DLD1 (cell line): ENCODE data around the gene CHMP4B.

Experiments used
- in situ Hi-C: cut with HindIII; loops from 2 replicates; pipeline ENCODE4 v1.10.0; 2017; ENCODE audit warnings: low sequenced_read_pairs

CHMP4B gene

DNA sequence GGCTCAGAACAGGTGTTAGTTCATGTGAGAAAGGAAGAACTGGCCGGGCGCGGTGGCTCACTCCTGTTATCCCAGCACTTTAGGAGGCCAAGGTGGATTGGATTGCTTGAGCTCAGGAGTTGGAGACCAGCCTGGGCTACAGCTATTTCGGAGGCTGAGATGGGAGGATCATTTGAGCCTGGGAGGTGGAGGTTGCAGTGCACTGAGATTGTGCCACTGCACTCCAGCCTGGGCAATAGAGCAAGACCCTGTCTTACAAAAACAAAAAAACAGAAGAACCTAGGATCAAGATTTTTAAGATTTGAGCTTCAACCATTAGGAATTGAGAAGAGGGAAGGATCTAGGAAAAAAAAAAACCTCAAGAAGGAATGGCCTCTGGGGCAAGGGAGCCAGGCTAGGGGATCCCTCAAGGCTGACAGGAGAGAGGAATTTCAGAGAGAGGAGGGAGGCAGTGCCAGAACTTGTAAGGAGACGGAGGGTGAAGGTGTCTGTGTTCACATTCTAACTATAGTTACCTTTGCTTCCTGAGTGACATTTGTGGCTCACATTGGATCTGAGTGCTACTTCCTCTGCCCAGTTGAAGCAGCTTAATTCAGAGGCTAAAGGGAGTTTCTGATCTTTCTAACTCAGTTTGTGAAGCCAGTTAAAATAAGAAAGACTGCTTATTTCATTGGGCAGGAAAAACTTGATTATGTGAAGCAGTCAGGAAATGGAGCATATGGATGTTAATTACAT, 26.1 kb downstream of the CHMP4B start:
- in situ Hi-C loops: no loop called here

DNA sequence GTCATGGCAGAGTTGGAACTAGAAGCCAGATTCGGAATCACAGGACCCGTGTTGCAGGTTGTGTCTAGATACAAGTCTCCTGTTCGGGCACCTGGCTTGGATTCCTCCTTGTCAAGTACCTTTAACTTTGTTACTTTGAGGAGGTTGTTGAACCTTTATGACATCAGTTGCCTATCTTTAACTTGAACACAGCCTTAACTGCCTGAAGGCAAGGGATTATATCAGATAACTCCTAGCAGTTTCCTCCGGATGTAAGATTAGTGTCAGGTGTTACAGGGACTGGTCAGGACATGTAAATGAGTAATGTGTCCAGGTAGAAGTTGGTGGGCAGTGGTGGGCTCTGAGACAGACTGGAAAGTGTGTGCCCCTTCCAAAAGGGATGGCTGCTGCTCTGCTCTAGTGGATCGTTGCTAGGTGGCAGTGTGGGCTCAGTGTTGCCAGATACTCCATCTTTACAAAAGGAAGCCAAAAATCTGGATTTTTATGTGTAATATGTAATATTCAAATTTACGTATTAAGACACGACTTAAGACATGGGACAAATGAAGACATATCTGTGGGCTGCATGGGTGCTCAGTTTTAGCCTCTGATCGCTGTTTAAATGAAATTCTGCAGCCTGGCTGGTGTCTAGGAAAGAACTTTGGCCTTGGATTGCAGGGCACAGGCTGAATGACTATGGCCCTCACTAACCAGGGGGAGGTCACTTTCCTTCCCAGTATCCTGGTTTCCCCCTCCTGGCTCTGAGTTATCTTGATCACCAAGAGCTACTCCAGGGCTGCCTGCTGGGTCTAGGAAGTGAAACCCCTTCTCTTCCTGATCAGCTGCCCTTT, 27.1 kb downstream of the CHMP4B start:
- in situ Hi-C loops: no loop called here

DNA sequence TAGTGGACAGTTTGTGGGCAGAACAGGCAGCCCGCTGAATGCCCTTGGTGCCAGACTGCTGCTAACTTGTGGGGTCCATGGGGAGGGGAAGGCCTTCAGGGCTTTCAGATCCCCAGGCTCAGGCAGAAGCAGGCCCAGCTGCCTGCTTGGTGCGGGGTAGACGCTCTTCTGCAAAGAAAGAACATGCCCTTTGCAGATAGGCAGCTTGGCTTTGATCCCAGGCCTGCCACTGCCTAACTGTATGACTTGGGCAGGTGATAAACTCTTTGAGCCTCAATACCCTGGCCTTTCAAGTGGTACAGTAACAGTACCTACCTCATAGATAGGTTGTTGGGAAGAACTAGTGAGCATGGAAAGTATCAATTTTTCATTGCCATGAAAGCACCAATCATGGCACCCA, 28.4 kb downstream of the CHMP4B start:
- in situ Hi-C loops: no loop called here

DNA sequence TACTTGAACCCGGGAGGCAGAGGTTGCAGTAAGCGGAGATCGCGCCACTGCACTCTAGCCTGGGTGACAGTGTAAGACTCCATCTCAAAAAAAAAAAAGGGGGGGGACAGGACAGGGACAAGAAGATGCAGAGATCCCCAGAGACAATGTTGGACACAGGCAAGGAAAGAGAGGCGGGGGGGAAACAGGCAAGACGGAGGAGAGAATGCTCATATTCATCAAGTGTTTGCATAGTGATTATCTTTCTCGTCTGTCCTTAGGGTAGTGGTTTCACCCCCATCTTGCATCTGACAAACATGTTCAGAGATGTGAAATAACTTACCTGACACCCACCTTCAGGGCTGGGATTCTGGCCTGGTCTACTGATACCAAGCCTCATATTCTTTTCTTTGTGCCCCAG, 29.0 kb downstream of the CHMP4B start:
- in situ Hi-C loops: no loop called here

DNA sequence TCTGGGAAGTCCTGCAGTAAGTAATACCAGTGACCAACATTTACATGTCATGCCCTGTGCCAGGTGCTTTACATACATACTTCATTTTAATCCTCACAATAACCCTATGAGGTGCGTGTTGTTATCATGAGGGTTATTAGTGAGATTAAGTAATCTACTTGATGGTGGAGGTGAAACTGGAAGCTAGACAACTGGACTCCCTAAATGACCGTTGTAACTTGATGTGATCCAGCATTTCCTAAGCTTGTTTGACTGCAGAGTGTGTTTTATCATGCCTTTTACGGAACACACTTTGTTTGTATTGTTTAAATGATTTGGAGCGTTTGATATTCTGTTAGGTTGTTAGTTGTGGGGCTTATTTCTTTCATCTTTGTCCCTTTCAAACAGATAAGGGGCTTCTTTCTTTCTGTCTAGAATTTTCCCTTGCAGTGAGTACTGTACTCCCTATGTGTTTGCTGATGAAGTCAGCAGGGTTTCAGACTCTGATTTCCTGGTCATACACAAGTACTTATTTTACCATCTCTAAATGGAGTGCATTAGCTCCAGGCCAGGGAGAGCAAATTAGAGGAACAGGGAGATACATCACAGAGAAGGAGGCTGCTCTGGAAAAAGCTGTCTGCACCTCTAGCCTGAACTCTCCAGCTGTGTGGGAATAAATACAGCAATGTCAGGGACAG, 29.7 kb downstream of the CHMP4B start:
- in situ Hi-C loops: no loop called here

DNA sequence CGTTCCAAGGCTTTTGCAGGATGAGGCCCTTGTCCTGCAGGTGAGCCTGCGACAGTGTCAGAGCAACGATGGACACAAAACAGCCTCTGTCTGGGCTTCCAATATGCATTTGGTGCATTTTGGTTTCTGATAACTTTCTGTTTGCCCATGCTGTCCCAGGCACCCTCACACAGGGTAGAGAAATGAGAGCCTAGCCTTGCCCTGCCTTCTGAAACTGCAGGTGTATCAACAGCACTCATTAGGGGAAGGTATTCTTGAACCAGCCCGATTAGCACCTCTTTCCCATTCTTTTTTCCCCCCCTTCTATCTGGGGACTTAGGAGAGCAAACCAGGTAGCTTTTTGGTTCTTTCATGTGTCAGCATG, 30.3 kb downstream of the CHMP4B start:
- in situ Hi-C loops: no loop called here

DNA sequence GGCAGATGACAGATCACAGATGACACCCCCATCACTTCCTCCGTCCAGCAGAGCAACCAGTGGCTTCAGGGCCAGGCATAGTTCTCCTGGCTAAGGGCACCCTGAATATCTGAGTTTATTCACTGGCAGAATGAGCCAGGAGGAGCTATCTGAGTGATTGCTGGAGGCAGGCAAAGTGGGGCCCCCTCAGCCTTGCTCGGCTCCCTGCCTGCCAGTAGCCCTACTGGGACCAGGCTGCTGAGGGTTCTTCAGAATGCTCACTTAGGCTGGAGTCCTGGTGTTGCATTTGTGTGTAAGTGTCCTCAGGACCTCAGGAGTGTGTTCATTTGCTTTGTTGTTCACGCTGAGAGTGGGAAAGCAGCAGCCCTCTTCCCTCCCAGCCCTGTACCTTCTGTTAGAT, 31.2 kb downstream of the CHMP4B start:
- in situ Hi-C loops: no loop called here

DNA sequence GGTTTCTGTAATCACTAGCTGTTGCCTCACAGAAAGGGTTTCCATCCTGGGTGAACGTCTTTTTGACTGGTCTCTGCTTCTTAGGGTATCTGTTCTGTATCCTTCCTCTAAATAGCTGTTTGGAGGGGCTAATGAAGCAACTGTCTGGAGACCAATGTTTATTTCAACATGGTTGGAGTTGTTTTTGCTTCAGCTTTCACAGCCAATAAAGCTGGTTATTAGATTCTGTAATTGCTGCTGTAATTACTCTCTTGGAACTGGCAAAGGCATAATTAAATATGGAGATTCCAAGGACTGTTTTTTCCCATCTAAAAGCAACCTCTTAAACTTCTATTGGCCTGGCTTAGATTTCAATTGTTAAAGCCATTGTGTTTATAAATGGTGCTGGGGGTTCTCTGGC, 31.9 kb downstream of the CHMP4B start:
- in situ Hi-C loops: no loop called here

DNA sequence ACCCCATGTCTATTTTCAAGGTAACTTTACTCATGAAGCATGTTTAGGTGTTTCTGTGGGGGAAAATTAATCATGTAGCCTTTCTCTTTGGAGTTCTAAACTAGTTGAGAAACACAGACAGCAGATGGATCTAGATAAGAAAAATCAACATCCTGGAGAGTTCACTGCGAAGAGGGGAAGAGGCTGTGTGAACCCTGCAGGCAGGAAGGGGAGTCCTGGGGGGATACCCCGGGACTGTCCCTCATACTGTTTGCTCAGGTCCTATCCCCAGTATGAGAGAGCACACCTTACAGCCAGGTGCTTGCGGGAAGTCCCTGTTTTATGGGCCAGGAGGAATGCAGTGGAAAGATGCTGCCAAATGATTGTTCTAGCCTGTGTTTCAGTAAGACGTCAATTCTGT, 32.7 kb downstream of the CHMP4B start:
- in situ Hi-C loops: no loop called here

DNA sequence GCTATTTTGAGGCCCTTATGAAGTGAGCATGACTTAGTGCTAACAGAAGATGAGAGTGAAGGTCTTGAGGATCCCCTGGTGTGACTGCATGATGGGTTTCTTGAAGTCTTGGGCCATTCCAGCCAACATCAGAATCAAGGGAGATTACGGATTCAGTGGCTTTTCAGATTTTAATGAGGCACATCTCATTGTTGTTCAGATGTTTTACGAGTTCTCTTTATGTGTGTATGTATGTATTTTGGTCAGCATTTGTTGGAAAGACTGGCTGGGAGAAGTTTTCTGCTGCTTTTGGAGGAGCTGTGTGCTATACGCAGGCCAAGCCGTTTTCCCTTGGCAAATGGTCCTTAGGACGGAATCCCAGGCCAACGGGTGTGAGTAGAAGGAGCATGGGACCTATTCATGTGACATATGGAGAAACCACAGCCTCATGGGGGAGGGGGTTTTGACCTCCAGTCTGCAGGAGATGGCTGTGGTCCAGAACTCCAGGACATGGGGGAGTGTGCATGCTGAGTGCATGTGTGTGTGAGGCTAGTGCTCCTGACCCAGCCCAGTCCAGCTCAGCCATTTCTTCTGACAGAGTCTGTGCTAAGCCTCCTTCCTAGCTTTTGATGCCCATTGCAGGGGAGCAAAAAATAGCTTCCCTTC, 35.3 kb downstream of the CHMP4B start:
- in situ Hi-C loops: no loop called here

DNA sequence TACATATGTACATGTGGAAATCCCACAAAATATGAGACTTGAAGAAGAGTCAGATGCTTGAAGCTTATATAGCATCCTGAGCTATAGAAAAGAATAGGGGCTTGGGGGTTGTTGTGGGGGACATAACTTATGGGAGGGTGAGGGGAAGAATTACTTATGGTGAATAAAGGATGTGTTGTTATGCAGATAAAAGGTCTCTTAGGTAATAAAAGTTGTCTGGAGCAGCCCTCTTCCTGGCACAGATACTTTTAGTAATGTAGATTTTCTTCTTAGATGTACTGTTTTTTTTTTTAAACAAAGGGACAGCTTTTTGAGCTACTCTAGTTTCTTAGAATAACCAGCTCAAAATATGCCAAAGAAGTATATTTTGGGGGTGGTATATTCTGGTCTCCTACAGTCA, 35.9 kb downstream of the CHMP4B start:
- in situ Hi-C loops: no loop called here

DNA sequence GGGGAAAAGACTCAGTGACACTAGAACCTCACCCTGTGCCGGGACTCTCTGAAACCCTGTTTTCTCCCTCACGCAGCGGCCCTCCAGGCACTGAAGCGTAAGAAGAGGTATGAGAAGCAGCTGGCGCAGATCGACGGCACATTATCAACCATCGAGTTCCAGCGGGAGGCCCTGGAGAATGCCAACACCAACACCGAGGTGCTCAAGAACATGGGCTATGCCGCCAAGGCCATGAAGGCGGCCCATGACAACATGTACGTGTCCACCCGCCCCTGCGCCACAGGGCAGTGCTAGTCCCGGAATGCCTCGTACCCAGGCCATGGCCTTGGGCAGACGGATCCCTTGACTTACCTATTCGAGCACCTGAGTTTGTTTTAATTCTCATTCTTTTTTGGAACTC, 37.2 kb downstream of the CHMP4B start:
- in situ Hi-C loops: no loop called here

DNA sequence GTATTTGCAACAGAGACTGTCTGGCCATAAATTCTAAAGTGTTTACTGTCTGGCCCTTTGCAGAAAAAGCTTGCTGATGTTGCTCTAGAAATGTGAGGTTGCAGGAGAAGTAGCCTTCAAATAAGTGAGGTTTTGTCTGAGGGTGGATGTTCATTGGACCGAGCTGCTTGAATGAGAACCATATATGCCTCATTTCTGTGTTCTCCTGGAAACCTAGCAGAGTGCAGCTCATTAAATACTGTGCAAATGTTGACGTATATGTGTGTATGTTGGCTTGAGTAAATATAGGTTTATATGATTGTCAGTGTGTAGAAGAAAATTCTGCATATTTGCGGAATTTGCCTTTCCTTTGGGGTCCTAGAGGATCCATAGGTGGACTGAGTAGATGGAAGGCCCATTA, 39.0 kb downstream of the CHMP4B start:
- in situ Hi-C loops: loop anchor here (5.0 kb wide), 1 partner anchor 57 kb away; no protein-coding TSS in a partner anchor

DNA sequence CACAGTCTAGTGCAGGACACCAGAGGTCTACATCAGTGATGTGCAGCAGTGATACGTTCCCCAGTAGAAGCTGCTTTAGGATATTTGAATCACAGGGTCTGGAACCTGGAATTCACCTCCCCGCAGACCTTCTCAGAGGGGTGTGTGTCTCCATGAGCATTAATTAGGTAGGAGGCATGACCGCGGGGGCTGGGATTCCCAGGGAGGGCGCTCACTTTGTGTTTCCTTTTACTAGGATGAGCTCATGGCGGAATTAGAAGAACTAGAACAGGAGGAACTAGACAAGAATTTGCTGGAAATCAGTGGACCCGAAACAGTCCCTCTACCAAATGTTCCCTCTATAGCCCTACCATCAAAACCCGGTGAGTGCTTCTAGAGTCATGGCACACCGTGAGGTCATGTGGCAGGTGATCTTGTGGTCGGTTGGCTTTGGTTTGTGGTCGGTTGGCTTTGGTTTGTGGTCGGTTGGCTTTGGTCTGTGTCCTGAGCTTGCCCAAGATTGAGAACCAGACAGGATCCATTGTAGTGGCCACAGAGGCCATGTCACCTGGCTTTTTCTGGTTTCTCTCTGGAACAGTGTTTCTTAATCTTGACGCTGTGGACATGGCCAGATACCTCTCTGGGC, 40.8 kb downstream of the CHMP4B start:
- in situ Hi-C loops: loop anchor here (5.0 kb wide), 1 partner anchor 55 kb away; no protein-coding TSS in a partner anchor

DNA sequence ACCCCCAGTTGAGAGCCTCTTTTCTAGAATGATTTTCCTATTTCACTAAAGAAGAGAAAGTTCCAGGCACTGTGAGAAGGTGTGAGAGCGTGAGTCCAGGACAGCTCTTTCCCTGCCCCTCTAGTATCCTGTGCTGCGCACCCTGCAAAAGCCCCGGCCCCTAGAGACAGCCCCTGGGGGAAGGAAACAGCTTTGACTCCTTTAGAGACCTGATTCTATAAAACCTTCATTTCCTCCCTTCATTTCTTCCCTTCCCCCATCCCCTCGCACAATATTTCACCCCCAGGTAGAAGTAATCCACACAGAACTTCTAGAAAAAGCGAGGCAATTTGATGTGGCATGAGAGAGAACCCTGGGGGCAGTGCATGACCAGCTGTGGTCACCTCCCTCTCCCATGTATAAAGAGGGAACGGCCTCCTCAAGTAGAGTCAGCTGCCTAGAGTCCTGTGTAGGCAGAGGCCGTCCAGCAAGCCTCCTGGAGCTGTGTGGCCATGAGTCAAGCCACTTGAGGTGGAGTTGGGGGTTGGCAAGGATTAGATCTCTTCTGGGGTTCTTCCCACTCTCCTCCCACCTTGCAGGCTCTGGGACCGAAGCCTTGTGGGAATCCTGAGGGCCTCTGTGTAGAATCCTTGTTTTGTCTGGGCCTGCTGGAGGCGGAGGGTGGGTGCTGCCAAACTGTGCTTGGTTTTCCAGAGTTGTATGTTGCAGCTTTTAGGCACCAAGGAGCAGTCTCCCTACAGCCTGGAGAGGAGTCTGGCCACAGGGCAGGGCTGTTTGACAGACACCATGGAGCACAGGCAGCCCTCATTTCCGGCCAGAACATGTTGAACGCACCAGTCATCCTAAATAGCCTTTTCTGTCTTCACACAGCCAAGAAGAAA, 41.7 kb downstream of the CHMP4B start:
- in situ Hi-C loops: loop anchor here (5.0 kb wide), 1 partner anchor 54 kb away; no protein-coding TSS in a partner anchor

DNA sequence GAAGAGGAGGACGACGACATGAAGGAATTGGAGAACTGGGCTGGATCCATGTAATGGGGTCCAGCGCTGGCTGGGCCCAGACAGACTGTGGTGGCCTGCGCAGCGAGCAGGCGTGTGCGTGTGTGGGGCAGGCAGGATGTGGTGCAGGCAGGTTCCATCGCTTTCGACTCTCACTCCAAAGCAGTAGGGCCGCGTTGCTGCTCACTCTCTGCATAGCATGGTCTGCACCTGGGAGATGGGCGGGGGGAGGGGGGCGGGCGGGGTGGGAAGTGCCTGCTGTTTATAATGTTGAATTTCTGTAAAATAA, 42.3 kb downstream of the CHMP4B start:
- in situ Hi-C loops: loop anchor here (5.0 kb wide), 1 partner anchor 54 kb away; no protein-coding TSS in a partner anchor

DNA sequence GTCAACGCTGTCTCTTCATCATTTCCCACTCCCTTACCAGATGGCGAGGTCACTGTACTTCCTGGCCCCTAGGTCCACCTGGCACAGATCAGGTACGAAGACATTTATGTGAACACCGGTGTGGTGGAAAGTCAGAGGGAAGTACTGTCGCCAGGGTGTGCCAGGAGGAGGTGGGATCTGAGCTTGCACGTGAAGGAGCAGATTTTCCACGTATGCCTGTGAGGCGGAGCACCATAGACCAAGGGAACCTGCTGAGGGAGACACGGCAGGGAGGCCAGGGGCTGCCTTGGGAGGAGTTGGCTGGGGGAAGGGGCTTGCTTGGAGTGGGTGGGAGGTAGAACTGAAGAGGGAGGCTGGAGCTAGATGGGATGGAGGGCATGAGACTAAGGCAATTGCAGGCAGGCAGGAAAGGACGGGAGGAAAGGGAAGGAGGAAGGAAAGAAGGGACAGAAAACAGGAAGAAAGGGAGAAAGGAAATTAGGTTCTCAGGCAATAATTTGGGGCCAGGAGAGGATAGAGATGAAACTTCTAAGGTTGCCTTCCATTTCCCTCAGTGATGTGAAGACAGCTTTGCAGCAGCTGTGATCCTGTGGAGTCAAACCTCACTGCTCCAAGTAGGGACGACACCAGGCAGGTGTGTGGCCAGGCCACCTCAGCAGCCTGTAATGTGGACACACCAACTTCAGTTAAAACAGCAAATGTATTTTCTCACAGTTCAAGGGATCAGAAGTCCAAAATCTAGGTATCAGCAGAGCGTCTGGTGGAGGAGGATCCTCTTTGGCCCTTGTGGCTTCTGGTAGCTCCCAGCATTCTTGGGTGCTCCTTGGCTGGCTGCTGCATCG, 46.8 kb downstream of the CHMP4B start:
- in situ Hi-C loops: no loop called here

DNA sequence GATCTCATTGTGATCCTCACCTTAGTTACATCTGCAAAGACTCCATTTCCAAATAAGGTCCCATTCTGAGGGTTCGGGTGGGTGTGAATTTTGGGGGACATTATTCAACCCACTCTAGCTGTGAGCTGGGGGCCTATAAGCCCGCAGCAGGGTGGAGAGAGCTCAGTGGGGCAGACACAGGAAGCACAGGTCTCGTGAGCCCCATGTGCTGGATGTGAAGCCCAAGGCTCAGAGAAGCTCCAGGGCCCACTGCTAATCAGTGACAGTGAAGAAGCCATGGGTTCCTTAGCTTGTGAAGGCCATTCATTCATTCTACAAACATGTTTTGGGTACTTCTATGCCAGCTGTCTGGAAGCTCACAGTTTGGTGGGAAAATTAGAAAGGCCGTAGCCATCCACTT, 47.5 kb downstream of the CHMP4B start:
- in situ Hi-C loops: no loop called here

DNA sequence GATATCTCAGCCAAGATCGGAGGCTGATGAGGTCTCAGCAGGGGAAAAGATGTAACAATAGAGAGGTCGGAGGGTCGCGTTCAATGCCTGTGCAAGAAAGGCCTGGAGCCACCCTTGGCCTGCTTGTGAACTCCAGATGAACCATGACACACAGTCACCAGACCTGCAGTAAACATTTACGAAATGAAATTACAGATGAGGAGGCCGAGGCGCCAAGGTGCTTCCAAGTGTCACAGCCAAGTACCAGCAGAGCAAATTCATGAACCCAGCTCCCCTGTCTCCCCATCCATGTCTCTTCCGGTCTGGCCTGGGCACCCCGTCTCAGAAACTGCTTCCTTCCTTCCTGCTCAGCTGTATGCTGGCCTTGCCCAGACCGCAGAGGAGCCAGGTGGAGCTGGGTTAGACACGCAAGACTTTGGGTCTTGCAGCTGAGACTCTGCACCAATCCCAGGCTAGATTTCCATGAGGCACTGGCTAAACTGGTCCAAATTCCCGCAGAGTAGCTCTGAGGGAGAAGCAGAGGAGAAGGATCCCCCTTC, 48.1 kb downstream of the CHMP4B start:
- in situ Hi-C loops: no loop called here
